CD14-positive monocyte (primary cell): ENCODE measurements around the gene TRPV3. TPM values are rescaled to one million over a fixed set of nuclear protein-coding genes. Genes with fewer than 3 reads are reported as not detected.

ENCODE experiments used
- DNase-seq, 3 donors: peaks; one replicate each; pipeline ENCODE4 v3.0.0-alpha.2; 2011 to 2022
- H2AFZ ChIP-seq: 2 replicates; pipeline ENCODE4 v1.6.0; 2012; ENCODE audit warnings: mild to moderate bottlenecking, low read depth, low read length, inconsistent platforms; ENCODE audit not compliant: insufficient read depth, poor library complexity, severe bottlenecking
- H3K27ac ChIP-seq, 2 donors: 1 replicate in 1 of 2; 2 replicates in 1 of 2; pipeline ENCODE4 v1.5.1; 2012 to 2013; ENCODE audit warnings: low read length in 2 of 2, control low read depth in 1 of 2, inconsistent platforms in 1 of 2, low read depth in 1 of 2, mild to moderate bottlenecking in 1 of 2
- H3K27me3 ChIP-seq, 2 donors: one replicate each; pipeline versions ENCODE4 v1.6.0 to v1.6.1; 2011 to 2013; ENCODE audit warnings: low read length in 2 of 2; ENCODE audit not compliant: control insufficient read depth in 2 of 2, insufficient read depth in 2 of 2
- H3K36me3 ChIP-seq, 2 donors: replicated peaks in 1 of 2; 1 replicate in 1 of 2; 2 replicates in 1 of 2; pipeline versions ENCODE4 v1.5.1 to v1.6.1; 2012 to 2013; ENCODE audit warnings: low read length in 2 of 2, control low read depth in 1 of 2, inconsistent platforms in 1 of 2, mild to moderate bottlenecking in 1 of 2; ENCODE audit not compliant: insufficient read depth in 2 of 2, control insufficient read depth in 1 of 2
- H3K4me1 ChIP-seq, 2 donors: 1 replicate in 1 of 2; 2 replicates in 1 of 2; pipeline versions ENCODE4 v1.5.1 to v1.6.1; 2012 to 2013; ENCODE audit warnings: low read length in 2 of 2, control low read depth in 1 of 2, inconsistent platforms in 1 of 2, mild to moderate bottlenecking in 1 of 2, moderate library complexity in 1 of 2; ENCODE audit not compliant: insufficient read depth in 2 of 2, control insufficient read depth in 1 of 2
- H3K4me2 ChIP-seq: replicated peaks from 2 replicates; pipeline ENCODE3; 2012; ENCODE audit warnings: low read length, moderate library complexity, mild to moderate bottlenecking; ENCODE audit not compliant: poor library complexity, severe bottlenecking; ENCODE audit errors: extremely low read depth
- H3K4me3 ChIP-seq, 3 experiments: fragments of 200-600 bp in 1 of 3; sonication (generic) in 1 of 3; replicated peaks in 1 of 3; 1 replicate in 2 of 3; 2 replicates in 1 of 3; pipeline ENCODE4 v1.5.1; 2011 to 2013; ENCODE audit warnings: low read length in 3 of 3, mild to moderate bottlenecking in 3 of 3, control low read depth in 2 of 3, low read depth in 2 of 3, inconsistent platforms in 1 of 3, moderate library complexity in 1 of 3
- H3K79me2 ChIP-seq: 2 replicates; pipeline ENCODE4 v1.6.0; 2012; ENCODE audit warnings: mild to moderate bottlenecking, control low read depth, inconsistent platforms, low read length, moderate library complexity; ENCODE audit not compliant: insufficient read depth
- H3K9ac ChIP-seq: 2 replicates; pipeline ENCODE4 v1.6.0; 2017; ENCODE audit warnings: low read length, mild to moderate bottlenecking; ENCODE audit not compliant: insufficient read depth, poor library complexity, severe bottlenecking
- H3K9me3 ChIP-seq, 2 donors: replicated peaks in 1 of 2; 1 replicate in 1 of 2; 2 replicates in 1 of 2; pipeline versions ENCODE4 v1.5.1 to v1.6.1; 2012 to 2013; ENCODE audit warnings: low read length in 2 of 2, control low read depth in 1 of 2; ENCODE audit not compliant: control insufficient read depth in 1 of 2, insufficient read depth in 1 of 2
- H4K20me1 ChIP-seq: 2 replicates; pipeline ENCODE4 v1.6.0; 2012; ENCODE audit warnings: mild to moderate bottlenecking, low read length, control low read depth, moderate library complexity; ENCODE audit not compliant: insufficient read depth
- H3K27ac Mint-ChIP-seq, 7 donors: one replicate each; pipeline ENCODE4 v1.8.0; 2020; ENCODE audit warnings: mild to moderate bottlenecking in 7 of 7, mixed read lengths in 7 of 7, moderate library complexity in 6 of 7, inconsistent platforms in 2 of 7
- H3K27me3 Mint-ChIP-seq, 3 donors: one replicate each; pipeline ENCODE4 v1.8.0; 2021 to 2022; ENCODE audit warnings: low read depth in 3 of 3, mild to moderate bottlenecking in 3 of 3, mixed read lengths in 3 of 3, moderate library complexity in 3 of 3, inconsistent platforms in 1 of 3
- H3K36me3 Mint-ChIP-seq, 2 donors: one replicate each; pipeline ENCODE4 v1.8.0; 2020; ENCODE audit warnings: mixed read lengths in 2 of 2, inconsistent platforms in 1 of 2, mild to moderate bottlenecking in 1 of 2
- H3K4me1 Mint-ChIP-seq: one replicate; pipeline ENCODE4 v1.8.0; 2020; ENCODE audit warnings: mild to moderate bottlenecking, mixed read lengths
- H3K4me3 Mint-ChIP-seq, 2 donors: one replicate each; pipeline ENCODE4 v1.8.0; 2020; ENCODE audit warnings: mild to moderate bottlenecking in 2 of 2, mixed read lengths in 2 of 2, moderate library complexity in 1 of 2
- H3K9me3 Mint-ChIP-seq, 7 donors: one replicate each; pipeline ENCODE4 v1.8.0; 2020 to 2022; ENCODE audit warnings: mixed read lengths in 7 of 7, mild to moderate bottlenecking in 6 of 7, moderate library complexity in 6 of 7, inconsistent platforms in 2 of 7
- CTCF ChIP-seq: fragments of 200-600 bp; IDR thresholded peaks from one replicate; pipeline ENCODE4 v1.8.0; 2022; ENCODE audit warnings: antibody characterized with exemption, mild to moderate bottlenecking
- WGBS: methylation state at CpG from one replicate; pipeline ENCODE4 v1.1.5; 2013; ENCODE audit warnings: missing lambda C conversion rate; ENCODE audit not compliant: insufficient coverage; 5-methylcytosine and 5-hydroxymethylcytosine counted together
- intact Hi-C, 2 donors: fragments of 100-400 bp; cut with micrococcal nuclease; formaldehyde crosslinking; loops; one replicate each; pipeline versions ENCODE4 v1.15.0 to v1.15.1; 2023
- polyA plus RNA-seq, 3 donors: library from polyadenylated mRNA; depleted of rRNA in 1 of 3; unstranded in 2 of 3; stranded (reverse) in 1 of 3; fragments of 300-500 nt in 2 of 3; fragments of >200 nt in 1 of 3; fragmentation: Illumina TruSeq in 2 of 3; gene quantifications; 1 replicate in 2 of 3; 2 replicates in 1 of 3; pipeline ENCODE4 v1.2.3, GENCODE V29; 2012 to 2021

TRPV3 gene
- polyA plus RNA-seq, 3 donors = 0.01 TPM; not detected in 2

- Histone ChIP-seq H3K27ac (no peak overlapping the region), H4K20me1 (no peaks in the 10 kb centered on the region), H3K4me1 (no peaks in the 10 kb centered on the region), H3K79me2 (no peaks in the 10 kb centered on the region), H3K27me3 (no peaks in the 10 kb centered on the region), H3K36me3 (no peaks in the 10 kb centered on the region), H3K4me3 (no peak overlapping the region), H3K9me3 (no peaks in the 10 kb centered on the region), H3K9ac (no peak overlapping the region), H3K4me2 (no peak overlapping the region), H2AFZ (no peak overlapping the region)
- Mint-ChIP-seq H3K36me3 (no peaks in the 10 kb centered on the region), H3K27me3 (peaks cover 6 to 8% (median 7%) of the 10 kb centered on the region in 3 donors), H3K9me3 (peaks cover 0 to 8% (median 0%) of the 10 kb centered on the region in 7 donors), H3K27ac (no peak overlapping the region), H3K4me3 (no peak overlapping the region), H3K4me1 (no peaks in the 10 kb centered on the region)
- TF ChIP-seq CTCF = no peak
- no peak for DNase-seq
- 100% methylated on average over 1 of the region's 5 CpGs for WGBS
- intact Hi-C loops = no loop called here
Observed at GRCh38 chr17:3544365-3544764, 13.2 kb downstream of the TRPV3 start.

GRCh38 chr17:3543453-3543852 lies 14.2 kb downstream of the TRPV3 start:
- H3K27me3 Mint-ChIP-seq = peaks cover 2 to 8% (median 7%) of the 10 kb centered on the region in 3 donors

More at GRCh38 chr17:3543453-3543852, 14.2 kb downstream of the TRPV3 start:
- intact Hi-C loops = no loop called here
- H3K9me3 Mint-ChIP-seq = peaks cover 0 to 8% (median 0%) of the 10 kb centered on the region in 7 donors
- Histone ChIP-seq H2AFZ (no peak overlapping the region), H3K79me2 (no peaks in the 10 kb centered on the region), H3K36me3 (no peaks in the 10 kb centered on the region), H3K9ac (no peak overlapping the region), H3K9me3 (no peaks in the 10 kb centered on the region), H3K27me3 (no peaks in the 10 kb centered on the region), H4K20me1 (no peaks in the 10 kb centered on the region), H3K4me3 (no peak overlapping the region), H3K4me1 (no peaks in the 10 kb centered on the region), H3K27ac (no peak overlapping the region), H3K4me2 (no peak overlapping the region)
- DNase-seq = no peak
- no peaks in the 10 kb centered on the region for H3K36me3 Mint-ChIP-seq
- no peaks in the 10 kb centered on the region for H3K4me1 Mint-ChIP-seq
- no peak overlapping the region for H3K4me3 Mint-ChIP-seq
- no peak overlapping the region for H3K27ac Mint-ChIP-seq
- TF ChIP-seq CTCF = no peak
- 97% methylated on average over 10 of the region's 10 CpGs for WGBS
